GM12878 (cell line): ENCODE data around the gene CEP78. TPM values are rescaled to one million over a fixed set of nuclear protein-coding genes. Genes with fewer than 3 reads are reported as not detected.

Experiments
- BMI1 ChIP-seq: fragments of 450-650 bp; IDR thresholded peaks from 2 replicates; pipeline ENCODE4 v1.6.1; 2016; ENCODE audit warnings: mild to moderate bottlenecking, moderate library complexity, borderline replicate concordance
- CHD2 ChIP-seq: IDR thresholded peaks from 2 replicates; pipeline ENCODE4 v1.6.1; 2011; ENCODE audit warnings: low read depth, low read length, improper control_type of control experiment, borderline replicate concordance
- FOS ChIP-seq: IDR thresholded peaks from 3 replicates; pipeline ENCODE4 v1.6.1; 2011; ENCODE audit warnings: borderline replicate concordance; ENCODE audit not compliant: insufficient read length; ENCODE audit errors: extremely low read depth
- STAT3 ChIP-seq: IDR thresholded peaks from 2 replicates; pipeline ENCODE4 v1.6.1; 2011; ENCODE audit warnings: low read depth, low read length, improper control_type of control experiment
- ZBTB4 ChIP-seq: fragments of 450-650 bp; formaldehyde crosslinking; IDR thresholded peaks from 2 replicates; pipeline ENCODE4 v1.4.0; 2022; ENCODE audit warnings: mild to moderate bottlenecking, moderate library complexity
- ZNF207 ChIP-seq: fragments of 450-650 bp; IDR thresholded peaks from 2 replicates; pipeline ENCODE4 v1.6.1; 2014; ENCODE audit warnings: antibody characterized with exemption, mild to moderate bottlenecking, borderline replicate concordance
- polyA plus RNA-seq, 11 experiments: library from polyadenylated mRNA; depleted of rRNA in 4 of 11; unstranded in 6 of 11; stranded (reverse) in 5 of 11; fragments of >200 nt; fragmentation: Nextera tagmentation in 4 of 11; fragmentation: Illumina TruSeq in 1 of 11; extraction: Ambion mirVana in 4 of 11; extraction: Trizol in 1 of 11; gene quantifications; 1 replicate in 1 of 11; 2 replicates in 10 of 11; pipeline versions ENCODE4 v1.2.1 to v1.2.3, GENCODE V29; 2011 to 2016; ENCODE audit warnings: inconsistent platforms in 2 of 11, missing spikeins in 2 of 11, low read depth in 1 of 11
- total RNA-seq, 4 experiments: library from RNA; depleted of rRNA in 3 of 4; stranded (reverse); fragments of >200 nt in 3 of 4; fragmentation: Illumina TruSeq in 1 of 4; extraction: Trizol in 1 of 4; gene quantifications; 2 replicates each; pipeline versions ENCODE4 v1.2.1 to v1.2.3, GENCODE V29; 2013 to 2021
- TF ChIP-seq, protein P1 (sequence below): fragments of 450-650 bp; formaldehyde crosslinking; IDR thresholded peaks from 2 replicates; pipeline ENCODE4 v1.5.0; 2022; ENCODE audit warnings: mild to moderate bottlenecking, missing genetic modification characterization

CEP78 gene
- total and polyA plus RNA-seq, 10 of the 15 experiments (the other 5 are each of a cell fraction or from before 2014, with no cell fraction given) = 4.1 to 44.9 (median 27.9) TPM

GRCh38 chr9:78296893-78297671 is 61.2 kb downstream of the CEP78 start, which contains the start of gene PSAT1 (continued):
- TF ChIP-seq, protein P1, sequence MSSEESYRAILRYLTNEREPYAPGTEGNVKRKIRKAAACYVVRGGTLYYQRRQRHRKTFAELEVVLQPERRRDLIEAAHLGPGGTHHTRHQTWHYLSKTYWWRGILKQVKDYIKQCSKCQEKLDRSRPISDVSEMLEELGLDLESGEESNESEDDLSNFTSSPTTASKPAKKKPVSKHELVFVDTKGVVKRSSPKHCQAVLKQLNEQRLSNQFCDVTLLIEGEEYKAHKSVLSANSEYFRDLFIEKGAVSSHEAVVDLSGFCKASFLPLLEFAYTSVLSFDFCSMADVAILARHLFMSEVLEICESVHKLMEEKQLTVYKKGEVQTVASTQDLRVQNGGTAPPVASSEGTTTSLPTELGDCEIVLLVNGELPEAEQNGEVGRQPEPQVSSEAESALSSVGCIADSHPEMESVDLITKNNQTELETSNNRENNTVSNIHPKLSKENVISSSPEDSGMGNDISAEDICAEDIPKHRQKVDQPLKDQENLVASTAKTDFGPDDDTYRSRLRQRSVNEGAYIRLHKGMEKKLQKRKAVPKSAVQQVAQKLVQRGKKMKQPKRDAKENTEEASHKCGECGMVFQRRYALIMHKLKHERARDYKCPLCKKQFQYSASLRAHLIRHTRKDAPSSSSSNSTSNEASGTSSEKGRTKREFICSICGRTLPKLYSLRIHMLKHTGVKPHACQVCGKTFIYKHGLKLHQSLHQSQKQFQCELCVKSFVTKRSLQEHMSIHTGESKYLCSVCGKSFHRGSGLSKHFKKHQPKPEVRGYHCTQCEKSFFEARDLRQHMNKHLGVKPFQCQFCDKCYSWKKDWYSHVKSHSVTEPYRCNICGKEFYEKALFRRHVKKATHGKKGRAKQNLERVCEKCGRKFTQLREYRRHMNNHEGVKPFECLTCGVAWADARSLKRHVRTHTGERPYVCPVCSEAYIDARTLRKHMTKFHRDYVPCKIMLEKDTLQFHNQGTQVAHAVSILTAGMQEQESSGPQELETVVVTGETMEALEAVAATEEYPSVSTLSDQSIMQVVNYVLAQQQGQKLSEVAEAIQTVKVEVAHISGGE (CRISPR knock-in tag) = no peak
- no peak for TF ChIP-seq ZNF207
- TF ChIP-seq CHD2 = peak; percentile 85; the same call in 1 of the 2 replicates
- TF ChIP-seq BMI1 = no peak
- TF ChIP-seq ZBTB4 = no peak
- no peak for TF ChIP-seq STAT3
- peak; percentile 86 for TF ChIP-seq FOS
